Stimulated activated naive CD4-positive, alpha-beta T cell (primary cell): ENCODE measurements around the gene PCDHGB5.
"Not testable (repeated sequence)": the region's sequence is repeated elsewhere in the genome, so short reads cannot be mapped to it uniquely, and the experiment has no call there.

Experiments
- DNase-seq, 6 experiments: peaks; one replicate each; lab custom pipeline; 2025; lab: John Stamatoyannopoulos, UW

The PCDHGB5 gene

DNA sequence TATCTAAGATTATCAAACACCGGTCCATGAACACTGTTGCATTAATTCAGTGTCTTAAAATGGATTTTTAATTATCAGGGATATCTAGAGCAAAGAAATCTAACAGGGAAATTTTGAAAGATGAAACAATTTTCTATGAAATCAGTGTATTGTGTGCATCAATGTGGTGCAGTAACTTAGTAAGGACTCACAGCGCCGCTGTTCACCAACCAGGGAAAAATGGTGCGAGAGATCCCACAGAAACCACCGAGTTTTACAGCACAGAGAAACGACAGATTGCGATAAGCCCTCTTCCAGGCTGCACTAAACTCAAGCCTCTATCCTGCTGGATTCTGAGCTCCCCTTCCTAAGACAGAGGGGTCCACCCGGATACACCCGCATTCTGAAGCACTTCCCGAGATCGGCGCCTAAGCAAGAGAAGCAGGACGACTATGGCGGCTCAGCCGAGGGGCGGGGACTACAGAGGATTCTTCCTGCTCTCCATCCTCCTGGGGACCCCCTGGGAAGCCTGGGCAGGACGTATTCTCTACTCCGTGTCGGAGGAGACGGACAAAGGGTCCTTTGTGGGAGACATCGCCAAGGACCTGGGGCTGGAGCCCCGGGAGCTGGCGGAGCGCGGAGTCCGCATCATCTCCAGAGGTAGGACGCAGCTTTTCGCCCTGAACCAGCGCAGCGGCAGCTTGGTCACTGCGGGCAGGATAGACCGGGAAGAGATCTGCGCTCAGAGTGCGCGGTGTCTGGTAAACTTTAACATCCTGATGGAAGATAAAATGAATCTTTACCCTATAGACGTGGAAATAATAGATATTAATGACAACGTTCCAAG lies 15.1 kb upstream of the PCDHGB5 start, which contains the start of gene PCDHGA7:
Gene PCDHGA7 (plus strand): TSS at position 274 of the 826 bp plus-strand sequence. CDS start 158 bp downstream, at position 432.
- DNase-seq: no peak

DNA sequence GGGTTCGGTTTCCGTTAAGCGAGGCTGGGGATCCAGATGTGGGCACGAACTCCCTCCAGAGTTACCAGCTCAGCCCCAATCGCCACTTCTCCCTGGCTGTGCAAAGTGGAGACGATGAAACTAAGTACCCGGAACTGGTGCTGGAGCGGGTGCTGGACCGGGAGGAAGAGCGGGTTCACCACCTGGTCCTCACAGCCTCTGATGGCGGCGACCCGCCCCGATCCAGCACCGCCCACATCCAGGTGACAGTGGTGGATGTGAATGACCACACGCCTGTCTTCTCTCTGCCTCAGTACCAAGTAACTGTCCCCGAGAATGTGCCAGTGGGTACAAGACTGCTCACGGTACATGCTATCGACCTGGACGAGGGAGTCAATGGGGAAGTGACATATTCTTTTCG lies 14.4 kb upstream of the PCDHGB5 start:
- DNase-seq: no peak

DNA sequence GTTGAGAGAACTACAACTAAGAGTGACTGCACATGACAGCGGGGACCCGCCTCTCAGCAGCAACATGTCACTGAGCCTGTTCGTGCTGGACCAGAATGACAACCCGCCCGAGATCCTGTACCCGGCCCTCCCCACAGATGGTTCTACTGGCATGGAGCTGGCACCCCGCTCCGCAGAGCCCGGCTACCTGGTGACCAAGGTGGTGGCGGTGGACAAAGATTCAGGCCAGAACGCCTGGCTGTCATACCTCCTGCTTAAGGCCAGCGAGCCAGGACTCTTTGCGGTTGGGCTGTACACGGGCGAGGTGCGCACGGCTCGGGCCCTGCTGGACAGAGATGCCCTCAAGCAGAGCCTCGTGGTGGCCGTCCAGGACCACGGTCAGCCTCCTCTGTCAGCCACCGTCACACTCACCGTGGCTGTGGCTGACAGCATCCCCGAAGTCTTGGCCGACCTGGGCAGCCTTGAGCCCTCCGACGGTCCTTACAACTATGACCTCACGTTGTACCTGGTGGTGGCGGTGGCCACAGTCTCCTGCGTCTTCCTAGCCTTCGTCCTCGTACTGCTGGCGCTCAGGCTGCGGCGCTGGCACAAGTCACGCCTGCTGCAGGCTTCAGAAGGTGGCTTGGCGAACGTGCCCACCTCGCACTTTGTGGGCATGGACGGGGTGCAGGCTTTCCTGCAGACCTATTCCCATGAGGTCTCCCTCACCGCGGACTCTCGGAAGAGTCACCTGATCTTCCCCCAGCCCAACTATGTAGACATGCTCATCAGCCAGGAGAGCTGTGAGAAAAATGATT lies 13.1 kb upstream of the PCDHGB5 start:
- DNase-seq: no peak

DNA sequence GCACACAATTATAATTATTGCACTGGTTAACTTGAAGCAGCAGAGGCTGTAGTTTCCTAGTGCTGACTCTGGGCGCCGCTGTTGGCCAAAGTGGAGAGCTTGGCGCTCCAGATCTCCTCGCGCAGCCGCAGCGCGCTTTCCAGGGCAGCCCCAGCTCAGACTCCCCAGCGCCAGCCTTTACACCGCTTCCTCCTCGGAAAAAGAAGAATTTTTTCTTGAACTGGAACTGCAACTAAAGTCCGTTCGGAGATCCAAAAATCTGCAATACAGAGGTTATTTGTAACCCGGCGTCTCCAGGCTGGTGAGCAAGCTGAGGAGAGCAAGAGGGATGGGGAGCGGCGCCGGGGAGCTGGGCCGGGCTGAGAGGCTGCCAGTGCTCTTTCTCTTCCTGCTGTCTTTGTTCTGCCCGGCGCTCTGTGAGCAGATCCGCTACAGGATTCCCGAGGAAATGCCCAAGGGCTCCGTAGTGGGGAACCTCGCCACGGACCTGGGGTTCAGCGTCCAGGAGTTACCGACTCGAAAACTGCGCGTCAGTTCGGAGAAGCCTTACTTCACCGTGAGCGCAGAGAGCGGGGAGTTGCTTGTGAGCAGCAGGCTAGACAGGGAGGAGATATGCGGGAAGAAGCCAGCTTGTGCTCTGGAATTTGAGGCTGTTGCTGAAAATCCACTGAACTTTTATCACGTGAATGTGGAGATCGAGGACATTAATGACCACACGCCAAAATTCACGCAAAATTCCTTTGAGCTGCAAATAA lies 10.0 kb upstream of the PCDHGB5 start, which contains the start of gene PCDHGB4:
Gene PCDHGB4 (plus strand): TSS at position 142 of the 755 bp plus-strand sequence. CDS start 187 bp downstream, at position 329.
- DNase-seq: peak in 1 of 6 experiments; percentile 9

DNA sequence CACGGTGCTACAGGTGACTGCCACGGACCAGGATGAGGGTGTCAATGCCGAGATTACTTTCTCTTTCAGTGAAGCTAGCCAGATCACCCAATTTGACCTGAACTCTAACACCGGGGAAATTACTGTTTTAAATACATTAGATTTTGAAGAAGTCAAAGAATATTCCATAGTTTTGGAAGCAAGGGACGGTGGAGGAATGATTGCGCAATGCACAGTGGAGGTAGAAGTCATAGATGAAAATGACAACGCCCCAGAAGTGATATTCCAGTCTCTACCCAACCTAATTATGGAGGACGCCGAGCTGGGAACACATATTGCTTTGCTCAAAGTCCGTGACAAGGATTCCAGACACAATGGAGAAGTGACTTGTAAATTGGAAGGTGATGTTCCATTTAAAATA lies 9.1 kb upstream of the PCDHGB5 start:
- no peak for DNase-seq

DNA sequence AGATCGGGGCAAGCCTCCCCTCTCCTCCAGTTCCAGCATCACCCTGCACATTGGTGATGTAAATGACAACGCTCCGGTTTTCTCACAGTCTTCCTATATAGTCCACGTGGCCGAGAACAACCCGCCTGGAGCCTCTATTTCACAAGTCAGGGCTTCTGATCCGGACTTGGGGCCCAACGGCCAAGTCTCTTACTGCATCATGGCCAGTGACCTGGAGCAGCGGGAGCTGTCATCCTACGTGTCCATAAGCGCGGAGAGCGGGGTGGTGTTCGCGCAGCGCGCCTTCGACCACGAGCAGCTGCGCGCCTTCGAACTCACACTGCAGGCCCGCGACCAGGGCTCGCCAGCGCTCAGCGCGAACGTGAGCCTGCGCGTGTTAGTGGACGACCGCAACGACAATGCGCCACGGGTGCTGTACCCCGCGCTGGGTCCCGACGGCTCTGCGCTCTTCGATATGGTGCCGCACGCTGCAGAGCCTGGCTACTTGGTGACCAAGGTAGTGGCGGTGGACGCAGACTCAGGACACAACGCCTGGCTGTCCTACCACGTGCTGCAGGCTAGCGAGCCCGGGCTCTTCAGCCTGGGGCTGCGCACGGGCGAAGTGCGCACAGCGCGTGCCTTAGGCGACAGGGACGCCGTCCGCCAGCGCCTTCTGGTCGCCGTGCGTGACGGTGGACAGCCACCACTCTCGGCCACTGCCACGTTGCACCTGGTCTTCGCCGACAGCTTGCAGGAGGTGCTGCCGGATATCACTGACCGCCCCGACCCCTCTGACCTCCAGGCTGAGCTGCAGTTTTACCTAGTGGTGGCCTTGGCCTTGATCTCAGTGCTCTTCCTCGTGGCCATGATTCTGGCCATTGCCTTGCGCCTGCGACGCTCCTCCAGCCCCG lies 8.3 kb upstream of the PCDHGB5 start:
- DNase-seq: no peak

DNA sequence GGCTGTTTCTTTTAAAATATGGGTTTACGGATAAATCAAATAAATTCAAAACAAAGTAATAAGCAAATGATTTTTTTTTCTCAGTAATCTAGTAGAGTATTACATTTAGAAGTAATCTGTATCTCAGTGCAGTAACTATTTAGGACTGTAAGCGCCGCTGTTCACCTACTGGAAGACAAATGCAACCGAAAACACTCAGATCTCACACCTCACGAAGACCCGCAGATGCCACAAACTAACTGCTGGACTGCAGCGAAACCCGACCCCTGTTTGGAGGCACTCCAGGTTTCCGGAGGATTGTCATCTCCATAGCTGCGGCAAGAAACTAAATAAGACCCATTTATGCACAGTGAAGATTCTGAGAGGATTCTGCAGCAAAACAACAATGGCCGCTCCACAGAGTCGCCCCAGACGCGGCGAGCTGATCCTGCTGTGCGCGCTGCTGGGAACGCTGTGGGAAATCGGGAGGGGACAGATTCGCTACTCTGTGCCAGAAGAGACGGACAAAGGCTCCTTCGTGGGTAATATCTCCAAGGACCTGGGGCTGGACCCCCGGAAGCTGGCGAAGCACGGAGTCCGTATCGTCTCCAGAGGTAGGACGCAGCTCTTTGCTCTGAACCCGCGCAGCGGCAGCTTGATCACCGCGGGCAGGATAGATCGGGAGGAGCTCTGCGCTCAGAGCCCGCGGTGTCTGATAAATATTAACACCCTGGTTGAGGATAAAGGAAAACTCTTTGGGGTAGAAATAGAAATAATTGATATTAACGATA lies 5.1 kb upstream of the PCDHGB5 start, which contains the start of gene PCDHGA8:
Gene PCDHGA8 (plus strand): TSS at position 205 of the 770 bp plus-strand sequence. CDS start 181 bp downstream, at position 386.
- no peak for DNase-seq

DNA sequence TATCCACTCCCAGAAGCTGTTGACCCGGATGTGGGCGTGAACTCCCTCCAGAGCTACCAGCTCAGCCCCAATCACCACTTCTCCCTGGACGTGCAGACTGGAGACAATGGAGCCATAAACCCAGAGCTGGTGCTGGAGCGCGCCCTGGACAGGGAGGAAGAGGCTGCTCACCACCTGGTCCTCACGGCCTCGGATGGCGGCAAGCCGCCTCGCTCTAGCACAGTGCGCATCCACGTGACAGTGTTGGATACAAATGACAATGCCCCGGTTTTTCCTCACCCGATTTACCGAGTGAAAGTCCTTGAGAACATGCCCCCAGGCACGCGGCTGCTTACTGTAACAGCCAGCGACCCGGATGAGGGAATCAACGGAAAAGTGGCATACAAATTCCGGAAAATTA lies 4.5 kb upstream of the PCDHGB5 start:
- no peak for DNase-seq

DNA sequence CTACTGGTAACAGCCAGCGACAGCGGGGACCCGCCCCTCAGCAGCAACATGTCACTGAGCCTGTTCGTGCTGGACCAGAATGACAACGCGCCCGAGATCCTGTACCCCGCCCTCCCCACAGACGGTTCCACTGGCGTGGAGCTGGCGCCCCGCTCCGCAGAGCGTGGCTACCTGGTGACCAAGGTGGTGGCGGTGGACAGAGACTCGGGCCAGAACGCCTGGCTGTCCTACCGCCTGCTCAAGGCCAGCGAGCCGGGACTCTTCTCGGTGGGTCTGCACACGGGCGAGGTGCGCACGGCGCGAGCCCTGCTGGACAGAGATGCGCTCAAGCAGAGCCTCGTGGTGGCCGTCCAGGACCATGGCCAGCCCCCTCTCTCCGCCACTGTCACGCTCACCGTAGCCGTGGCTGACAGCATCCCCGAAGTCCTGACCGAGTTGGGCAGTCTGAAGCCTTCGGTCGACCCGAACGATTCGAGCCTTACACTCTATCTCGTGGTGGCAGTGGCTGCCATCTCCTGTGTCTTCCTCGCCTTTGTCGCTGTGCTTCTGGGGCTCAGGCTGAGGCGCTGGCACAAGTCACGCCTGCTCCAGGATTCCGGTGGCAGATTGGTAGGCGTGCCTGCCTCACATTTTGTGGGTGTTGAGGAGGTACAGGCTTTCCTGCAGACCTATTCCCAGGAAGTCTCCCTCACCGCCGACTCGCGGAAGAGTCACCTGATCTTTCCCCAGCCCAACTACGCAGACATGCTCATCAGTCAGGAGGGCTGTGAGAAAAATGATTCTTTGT lies 3.2 kb upstream of the PCDHGB5 start:
- DNase-seq: not testable (repeated sequence)

DNA sequence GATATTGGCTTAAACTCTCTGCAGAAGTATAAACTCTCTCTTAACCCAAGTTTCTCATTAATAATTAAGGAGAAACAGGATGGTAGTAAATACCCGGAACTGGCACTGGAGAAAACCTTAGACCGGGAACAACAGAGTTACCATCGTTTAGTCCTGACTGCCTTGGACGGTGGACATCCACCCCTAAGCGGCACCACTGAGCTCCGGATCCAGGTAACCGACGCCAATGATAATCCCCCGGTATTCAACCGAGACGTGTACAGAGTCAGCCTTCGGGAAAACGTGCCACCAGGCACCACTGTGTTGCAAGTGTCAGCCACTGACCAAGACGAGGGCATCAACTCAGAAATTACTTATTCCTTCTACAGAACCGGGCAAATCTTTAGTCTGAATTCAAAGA lies 861 bp downstream of the PCDHGB5 start:
- no peak for DNase-seq

DNA sequence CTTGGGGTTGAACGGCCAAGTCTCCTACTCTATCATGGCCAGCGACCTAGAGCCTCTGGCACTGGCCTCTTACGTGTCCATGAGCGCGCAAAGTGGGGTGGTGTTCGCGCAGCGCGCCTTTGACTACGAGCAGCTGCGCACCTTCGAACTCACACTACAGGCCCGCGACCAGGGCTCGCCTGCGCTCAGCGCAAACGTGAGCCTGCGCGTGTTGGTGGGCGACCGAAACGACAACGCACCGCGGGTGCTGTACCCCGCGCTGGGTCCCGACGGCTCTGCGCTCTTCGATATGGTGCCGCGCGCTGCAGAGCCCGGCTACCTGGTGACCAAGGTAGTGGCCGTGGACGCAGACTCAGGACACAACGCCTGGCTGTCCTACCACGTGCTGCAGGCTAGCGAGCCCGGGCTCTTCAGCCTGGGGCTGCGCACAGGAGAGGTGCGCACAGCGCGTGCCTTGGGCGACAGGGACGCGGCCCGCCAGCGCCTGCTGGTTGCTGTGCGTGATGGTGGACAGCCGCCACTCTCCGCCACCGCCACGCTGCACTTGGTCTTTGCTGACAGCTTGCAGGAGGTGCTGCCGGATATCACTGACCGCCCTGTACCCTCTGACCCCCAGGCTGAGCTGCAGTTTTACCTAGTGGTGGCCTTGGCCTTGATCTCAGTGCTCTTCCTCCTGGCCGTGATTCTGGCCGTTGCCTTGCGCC lies 2.0 kb downstream of the PCDHGB5 start:
- no peak for DNase-seq

DNA sequence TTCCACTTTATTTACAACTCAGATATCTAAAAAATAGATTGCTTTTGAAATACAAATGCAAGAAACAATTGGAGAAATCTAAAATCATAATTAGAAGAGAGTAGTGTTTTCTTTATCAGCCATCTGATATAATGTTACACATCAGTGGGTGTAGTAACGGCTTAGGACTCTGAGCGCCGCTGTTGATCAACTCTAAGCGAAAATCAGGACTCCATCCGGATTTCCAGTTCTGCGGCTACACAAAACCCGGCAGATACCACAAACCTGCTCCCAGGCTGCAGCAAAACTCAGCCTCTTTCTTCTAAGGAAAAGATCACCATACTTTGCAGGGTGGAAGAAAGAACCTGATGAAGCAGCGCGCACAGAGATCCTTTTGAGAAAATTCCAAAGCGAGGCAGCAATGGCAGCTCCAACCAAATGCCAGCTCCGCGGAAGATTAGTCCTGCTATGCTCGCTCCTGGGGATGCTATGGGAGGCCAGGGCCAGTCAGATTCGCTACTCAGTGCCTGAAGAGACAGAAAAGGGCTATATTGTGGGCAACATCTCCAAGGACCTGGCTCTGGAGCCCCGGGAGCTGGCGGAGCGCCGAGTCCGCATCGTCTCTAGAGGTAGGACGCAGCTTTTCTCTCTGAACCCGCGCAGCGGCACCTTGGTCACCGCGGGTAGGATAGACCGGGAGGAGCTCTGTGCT lies 5.0 kb downstream of the PCDHGB5 start, which contains the start of gene PCDHGA9:
Gene PCDHGA9 (plus strand): TSS at position 226 of the 691 bp plus-strand sequence. CDS start 175 bp downstream, at position 401.
- DNase-seq: no peak

DNA sequence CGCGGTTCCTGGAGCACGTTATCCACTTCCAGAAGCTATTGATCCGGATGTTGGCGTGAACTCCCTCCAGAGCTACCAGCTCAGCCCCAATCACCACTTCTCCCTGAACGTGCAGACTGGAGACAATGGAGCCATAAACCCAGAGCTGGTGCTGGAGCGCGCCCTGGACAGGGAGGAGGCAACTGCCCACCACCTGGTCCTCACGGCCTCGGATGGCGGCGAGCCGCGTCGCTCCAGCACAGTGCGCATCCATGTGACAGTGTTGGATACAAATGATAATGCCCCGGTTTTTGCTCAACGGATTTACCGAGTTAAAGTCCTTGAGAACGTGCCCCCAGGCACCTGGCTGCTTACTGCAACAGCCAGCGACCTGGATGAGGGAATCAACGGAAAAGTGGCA lies 5.6 kb downstream of the PCDHGB5 start:
- DNase-seq: no peak

DNA sequence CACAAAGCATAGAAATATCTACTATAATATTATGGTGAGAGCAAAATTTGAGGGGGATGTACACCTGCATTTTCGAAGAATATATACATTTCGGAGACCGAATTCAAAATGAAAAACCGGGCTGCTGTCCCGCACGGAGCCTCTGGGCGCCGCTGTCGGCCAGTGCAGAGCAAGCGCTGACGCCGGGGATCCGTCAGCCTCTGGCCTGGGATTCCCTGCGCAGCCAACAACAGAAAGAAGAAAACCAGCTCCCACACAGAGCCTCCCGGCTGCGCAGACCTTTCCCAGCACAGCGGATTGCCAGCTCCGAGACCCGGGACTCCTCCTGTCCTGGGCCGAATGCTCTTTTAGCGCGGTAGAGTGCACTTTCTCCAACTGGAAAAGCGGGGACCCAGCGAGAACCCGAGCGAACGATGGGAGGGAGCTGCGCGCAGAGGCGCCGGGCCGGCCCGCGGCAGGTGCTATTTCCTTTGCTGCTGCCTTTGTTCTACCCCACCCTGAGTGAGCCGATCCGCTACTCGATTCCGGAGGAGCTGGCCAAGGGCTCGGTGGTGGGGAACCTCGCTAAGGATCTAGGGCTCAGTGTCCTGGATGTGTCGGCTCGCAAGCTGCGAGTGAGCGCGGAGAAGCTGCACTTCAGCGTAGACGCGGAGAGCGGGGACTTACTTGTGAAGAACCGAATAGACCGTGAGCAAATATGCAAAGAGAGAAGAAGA lies 10.2 kb downstream of the PCDHGB5 start, which contains the start of gene PCDHGB6:
Gene PCDHGB6 (plus strand): TSS at position 232 of the 716 bp plus-strand sequence. CDS start 182 bp downstream, at position 414.
- DNase-seq: peak in 3 of 6 experiments; percentile 23 to 37 (median 24)

DNA sequence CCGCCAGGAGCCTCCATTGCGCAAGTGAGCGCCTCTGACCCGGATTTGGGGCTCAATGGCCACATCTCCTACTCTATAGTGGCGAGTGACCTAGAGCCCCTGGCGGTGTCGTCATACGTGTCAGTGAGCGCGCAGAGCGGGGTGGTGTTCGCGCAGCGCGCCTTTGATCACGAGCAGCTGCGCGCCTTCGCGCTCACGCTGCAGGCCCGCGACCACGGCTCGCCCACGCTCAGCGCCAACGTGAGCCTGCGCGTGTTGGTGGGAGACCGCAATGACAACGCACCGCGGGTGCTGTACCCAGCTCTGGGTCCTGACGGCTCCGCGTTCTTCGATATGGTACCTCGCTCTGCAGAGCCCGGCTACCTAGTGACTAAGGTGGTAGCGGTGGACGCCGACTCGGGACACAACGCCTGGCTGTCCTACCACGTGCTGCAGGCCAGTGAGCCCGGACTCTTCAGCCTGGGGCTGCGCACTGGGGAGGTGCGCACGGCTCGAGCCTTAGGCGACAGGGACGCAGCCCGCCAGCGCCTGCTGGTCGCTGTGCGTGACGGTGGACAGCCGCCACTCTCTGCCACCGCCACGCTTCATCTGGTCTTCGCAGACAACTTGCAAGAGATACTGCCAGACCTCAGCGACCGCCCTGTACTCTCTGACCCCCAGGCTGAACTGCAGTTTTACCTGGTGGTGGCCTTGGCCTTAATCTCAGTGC lies 12.0 kb downstream of the PCDHGB5 start:
- no peak for DNase-seq

DNA sequence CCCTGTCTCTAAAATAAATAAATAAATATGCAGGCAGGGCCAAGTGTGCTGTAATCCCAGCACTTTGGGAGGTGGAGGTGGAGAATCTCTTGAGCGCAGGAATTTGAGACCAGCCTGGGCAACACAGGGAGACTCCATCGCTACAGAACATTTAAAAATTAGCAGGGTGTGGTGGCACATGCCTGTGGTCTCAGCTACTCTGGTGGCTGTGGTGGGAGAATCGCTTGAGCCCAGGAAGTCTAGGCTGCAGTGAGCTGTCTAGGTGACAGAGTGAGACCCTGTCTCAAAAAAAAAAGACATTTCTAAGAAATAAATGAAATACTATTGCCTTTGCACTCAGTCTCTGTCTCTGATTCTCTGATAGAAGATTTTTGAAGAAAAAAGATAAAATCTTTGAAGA lies 13.8 kb downstream of the PCDHGB5 start:
- no peak for DNase-seq
